Right hindlimb (tissue), 1 donor: ENCODE measurements around the gene ASCC1.
"Not testable (repeated sequence)": the region's sequence is repeated elsewhere in the genome, so short reads cannot be mapped to it uniquely, and the experiment has no call there.

Source experiments
- DNase-seq: peaks from one replicate; pipeline ENCODE4 v3.0.0-alpha.2; 2018

ASCC1 gene

DNA sequence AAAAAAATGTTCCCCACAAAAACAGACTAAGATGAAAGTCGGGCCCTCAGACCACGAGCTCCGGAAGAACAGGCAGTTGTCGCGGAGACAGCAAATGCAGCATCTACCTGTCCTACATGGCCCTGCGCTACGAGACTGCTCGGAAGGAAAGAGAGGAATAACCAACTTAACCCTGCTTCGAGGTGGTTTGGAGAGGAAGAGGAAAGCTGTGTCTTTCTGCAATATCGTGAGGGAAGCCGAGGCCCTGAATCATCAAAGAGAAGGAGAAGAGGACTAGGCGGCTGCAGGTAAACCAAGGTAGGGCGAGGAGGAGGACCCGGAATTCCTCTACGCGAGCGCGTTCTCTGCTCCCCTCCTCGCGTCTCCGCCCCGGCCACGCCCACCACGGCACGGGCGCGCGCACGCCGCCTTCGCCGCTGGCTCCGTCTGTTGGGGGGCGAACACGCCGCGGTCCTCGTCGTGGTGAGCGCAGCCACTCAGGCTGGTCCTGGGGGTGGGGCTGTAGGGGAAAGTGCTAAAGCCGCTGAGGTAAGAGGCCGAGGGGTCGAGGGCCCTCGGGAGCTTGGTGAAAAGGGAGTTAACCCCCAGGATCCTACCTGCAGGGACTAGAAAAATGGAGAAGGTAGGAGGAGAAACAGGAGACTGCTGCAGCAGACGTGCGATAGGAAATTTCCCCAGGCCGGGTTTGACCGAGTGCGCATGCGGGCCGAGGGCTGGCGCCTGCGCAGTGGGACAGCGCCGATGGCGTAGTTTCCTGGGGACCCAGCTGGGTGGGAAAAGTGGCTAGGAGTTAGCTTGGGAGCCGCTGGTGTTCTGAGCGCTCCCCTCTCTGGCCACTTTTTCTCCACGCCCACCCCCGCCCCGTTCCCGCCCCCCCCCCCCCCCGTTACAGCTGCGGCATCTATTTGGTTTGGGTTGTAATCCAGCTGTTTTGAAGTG lies at the start of gene ASCC1, which contains the start of gene ANAPC16:
TSS of gene ASCC1 (minus strand) at position 666 of the 939 bp plus-strand sequence. CDS start 2,978 bp downstream, outside the sequence.
TSS of gene ANAPC16 (plus strand) at position 402 of the 939 bp plus-strand sequence. CDS start 7,903 bp downstream, outside the sequence.
- DNase-seq = peak; percentile 97

DNA sequence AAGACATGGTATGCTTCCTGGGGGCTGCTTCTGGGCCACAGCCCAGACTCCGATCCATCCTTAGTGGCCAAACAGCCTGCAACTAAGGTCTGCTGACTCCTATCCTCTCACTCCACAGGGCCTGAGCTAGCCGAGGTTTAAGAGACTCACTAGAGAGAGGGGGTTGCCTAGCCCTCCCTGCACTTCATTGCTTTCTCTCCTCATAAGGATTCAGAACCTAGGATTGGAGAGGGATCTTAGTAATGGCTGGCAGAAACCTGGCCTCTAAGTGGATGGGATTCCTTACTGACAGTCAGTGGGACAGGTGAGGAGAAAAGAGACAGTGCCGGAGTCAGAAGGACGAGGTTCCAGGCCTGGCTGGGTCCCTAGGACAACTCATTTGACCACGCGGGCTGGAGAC lies 49.4 kb upstream of the ASCC1 start:
- DNase-seq = no peak

GRCh38 chr10:72264536-72264935 lies 48.5 kb upstream of the ASCC1 start:
- no peak for DNase-seq

- no peak for DNase-seq
Observed at GRCh38 chr10:72263613-72264241, 47.7 kb upstream of the ASCC1 start.

DNA sequence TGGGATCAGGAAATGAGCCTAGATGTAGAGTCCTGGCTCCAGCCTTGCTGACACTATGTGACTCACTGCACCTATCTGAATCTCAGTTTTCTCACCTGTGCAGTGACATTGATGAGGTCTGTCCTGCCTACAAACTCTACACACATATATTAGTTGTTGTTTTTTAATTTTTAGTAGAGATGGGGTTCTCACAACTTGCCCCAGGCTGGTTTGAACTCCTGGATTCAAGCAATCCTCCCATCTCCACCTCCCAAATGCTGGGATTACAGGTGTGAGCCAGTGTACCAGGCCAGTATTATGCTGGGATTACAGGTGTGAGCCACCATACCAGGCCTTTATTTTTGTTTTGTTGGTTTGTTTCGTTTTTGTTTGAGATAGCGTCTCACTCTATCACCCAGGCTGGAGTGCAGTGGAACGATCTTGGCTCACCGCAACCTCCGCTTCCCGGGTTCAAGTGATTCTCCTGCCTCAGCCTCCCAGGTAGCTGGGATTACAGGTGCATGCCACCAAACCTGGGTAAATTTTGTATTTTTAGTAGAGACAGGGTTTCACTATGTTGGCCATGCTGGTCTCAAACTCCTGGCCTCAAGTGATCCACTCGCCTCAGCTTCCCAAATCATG lies 45.8 kb upstream of the ASCC1 start:
- DNase-seq = no peak

- DNase-seq = no peak
Observed at GRCh38 chr10:72260976-72261783, 45.1 kb upstream of the ASCC1 start.

- peak; percentile 93 for DNase-seq
Observed at GRCh38 chr10:72260239-72260975, 44.3 kb upstream of the ASCC1 start.

DNA sequence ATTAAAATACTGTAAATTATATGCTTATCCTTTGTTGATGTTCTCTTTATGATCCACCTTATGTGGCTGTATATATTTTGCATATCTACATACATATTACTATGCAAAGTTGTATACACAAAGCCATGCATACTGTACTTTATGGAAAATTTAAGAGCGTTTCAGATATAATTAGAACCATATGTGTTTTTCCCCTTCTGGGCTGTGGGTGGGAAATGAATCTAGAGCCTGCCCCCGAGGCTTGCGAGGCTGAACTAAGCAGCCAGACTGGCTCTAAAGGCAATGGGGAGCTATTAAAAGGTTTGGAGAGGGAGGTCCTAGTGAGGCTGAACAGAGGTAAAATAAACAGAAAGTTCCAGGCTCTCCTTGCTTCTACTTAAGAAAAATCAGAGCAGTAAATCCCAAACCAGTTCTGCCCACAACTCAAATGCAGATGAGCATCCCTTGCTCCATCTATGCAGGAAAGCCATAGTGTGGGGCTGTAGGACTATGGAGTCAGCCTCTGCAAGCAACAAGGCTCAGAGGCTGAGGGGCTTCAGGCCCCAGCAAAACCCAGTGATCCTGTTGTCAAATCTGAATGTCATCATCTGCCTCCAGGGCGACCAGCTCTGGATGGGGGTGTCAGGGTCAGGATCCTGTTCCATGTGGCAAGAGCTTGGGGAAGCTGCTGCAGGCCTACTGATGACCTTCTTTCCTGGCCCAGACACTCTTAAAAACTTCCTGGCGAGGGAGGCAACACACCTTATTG lies 43.6 kb upstream of the ASCC1 start:
- peak; percentile 83 for DNase-seq

DNA sequence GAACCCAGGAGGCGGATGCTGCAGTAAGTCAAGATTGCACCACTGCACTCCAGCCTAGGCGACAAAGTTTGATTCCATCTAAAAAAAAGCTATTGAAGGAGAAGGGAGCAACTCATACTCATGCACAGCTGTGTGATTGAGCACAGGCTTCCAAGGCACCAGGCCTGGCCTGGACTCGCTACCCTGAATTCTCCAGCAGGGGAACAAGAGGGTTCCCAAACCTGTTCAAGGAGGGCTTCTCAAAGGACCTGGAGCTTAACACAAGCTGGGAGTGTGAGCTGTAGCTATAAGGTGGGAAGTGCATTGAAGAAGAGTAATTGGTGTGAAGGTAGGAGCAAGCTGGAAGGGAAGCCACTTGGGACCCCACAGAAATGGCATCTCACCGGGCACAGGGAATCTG lies 42.5 kb upstream of the ASCC1 start:
- DNase-seq = no peak

DNA sequence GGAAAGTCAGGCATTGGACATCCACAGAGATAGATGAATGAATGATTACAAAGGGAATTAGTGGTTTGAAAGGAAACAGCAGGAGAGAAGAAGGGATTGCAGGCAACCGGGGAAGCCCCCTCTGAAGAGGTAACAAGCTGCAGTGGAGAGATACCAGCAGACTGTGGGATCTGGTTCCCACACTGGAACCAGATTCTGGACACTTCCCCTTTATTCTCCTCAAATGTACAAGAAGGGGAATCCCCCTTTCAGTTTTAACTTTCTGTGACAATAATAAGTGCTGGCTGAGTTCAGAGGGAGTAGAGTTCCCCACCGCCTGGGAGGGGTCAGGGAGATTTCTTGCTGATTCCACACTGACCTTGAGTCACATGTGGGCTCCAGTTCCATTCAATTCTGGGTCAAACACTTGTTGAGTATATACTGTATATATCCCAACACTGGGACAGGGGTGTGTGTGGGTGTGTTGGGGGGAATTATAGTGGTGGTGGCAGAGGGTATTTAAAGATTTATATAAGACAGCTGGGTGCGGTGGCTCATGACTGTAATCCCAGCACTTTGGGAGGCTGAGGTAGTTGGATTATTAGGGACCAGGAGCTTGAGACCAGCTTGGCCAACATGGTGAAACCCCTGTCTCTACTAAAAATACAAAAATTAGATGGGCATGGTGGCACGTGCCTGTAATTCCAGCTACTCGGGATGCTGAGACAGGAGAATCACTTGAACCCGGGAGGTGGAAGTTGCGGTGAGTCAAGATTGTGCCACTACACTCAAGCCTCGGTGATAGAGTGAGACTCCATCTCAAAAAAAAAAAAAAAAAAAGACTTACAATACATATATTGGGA lies 41.2 kb upstream of the ASCC1 start:
- no peak for DNase-seq

DNA sequence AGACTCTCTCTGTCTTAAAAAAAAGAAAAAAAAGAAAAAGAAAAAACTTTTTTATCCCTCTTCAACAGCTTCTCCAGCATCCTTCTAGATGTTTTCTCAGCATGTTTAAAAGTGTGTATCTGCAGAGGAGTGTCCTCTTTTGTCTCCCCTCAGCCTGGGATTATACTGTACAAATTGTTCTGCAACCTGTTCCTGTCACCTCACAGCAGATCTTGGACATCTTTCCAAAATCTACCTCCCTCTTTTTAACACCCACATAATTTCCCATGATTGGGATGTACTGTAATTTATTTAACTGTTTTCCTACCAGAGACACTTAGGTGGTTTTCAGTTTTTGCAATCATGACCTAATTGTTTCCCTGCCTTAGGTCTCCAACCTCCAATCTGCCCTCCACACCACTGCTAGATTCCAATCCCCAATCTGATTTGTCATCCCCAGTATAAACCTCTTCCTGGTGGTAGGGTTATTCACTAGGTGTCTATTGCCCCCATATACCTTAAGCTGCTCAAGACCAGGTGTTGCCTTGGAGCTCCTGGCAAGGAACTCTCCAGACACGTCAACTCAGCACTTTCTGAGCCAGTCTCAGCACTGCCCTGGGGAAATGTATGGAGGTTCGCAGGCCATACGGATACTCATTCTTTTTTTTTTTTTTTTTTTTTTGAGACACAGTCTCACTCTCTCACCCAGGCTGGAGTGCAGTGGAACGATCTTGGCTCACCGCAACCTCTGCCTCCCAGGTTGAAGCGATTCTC lies 40.1 kb upstream of the ASCC1 start:
- DNase-seq = no peak

- DNase-seq = peak; percentile 91
Observed at GRCh38 chr10:72254813-72255568, 38.9 kb upstream of the ASCC1 start.

- peak; percentile 43 for DNase-seq
Observed at GRCh38 chr10:72253578-72253977, 37.5 kb upstream of the ASCC1 start.

DNA sequence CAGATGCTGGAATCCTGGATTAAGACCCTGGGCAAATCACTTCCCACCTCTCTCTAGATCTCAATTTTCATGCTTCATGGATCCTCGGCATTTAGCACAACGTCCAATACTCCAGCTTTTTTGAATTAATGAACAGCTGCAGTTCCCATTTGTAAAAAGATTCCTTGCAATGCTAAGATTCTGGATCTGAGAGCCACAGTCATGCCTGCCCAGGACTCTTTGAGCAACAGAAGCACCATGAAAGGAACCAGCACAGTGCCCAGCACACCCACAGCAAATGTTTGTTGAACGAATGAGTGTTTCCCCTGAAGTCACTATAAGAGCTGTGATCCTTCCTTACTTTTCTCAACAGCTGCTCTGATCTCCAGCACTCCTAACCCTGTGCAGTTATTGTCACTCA lies 36.9 kb upstream of the ASCC1 start:
- peak; percentile 49 for DNase-seq

GRCh38 chr10:72251635-72252034 lies 35.6 kb upstream of the ASCC1 start:
- DNase-seq = no peak

DNA sequence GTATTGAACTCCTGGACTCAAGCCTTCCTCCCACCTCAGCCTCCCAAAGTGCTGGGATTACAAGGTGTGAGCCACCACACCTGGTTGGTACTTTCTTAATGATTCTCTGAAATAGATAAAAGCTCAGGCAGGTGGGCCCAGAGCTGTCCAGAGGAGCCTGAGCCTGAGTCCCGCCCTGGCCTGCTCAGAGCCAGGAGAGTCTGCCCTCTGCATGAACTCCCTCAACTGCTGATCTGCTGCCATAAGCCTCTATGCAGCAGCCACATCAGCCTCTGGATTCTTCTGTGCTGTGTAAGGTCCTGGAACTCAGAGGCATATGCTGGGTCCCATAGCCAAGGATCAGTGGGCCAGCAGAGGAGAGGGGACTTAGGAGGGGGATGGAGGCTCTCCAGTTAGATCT lies 34.6 kb upstream of the ASCC1 start:
- peak; percentile 92 for DNase-seq

- not testable (repeated sequence) for DNase-seq
Observed at GRCh38 chr10:72249176-72249862, 33.2 kb upstream of the ASCC1 start.
